GM12872 (cell line): ENCODE data around the gene ZNF213.
A peak's percentile ranks its signal among the peaks of the same experiment; 100 is the strongest.

Experiments used
- CTCF ChIP-seq: IDR thresholded peaks from 3 replicates; pipeline ENCODE4 v1.5.1; 2011; ENCODE audit warnings: low read depth, mild to moderate bottlenecking, low read length, moderate library complexity; ENCODE audit not compliant: insufficient read depth

Gene ZNF213

GRCh38 chr16:3170440-3171180, 35.8 kb downstream of the ZNF213 start:
- TF ChIP-seq CTCF = no peak

- TF ChIP-seq CTCF = no peak
These were observed 36.5 kb downstream of the ZNF213 start for GRCh38 chr16:3171181-3171854.

- TF ChIP-seq CTCF = no peak
These were observed 37.2 kb downstream of the ZNF213 start for GRCh38 chr16:3171855-3172593.

GRCh38 chr16:3173892-3174617, 39.2 kb downstream of the ZNF213 start:
- peak; percentile 59 for TF ChIP-seq CTCF

- TF ChIP-seq CTCF = no peak
These were observed 39.9 kb downstream of the ZNF213 start for GRCh38 chr16:3174618-3175148.

GRCh38 chr16:3175157-3176093, 40.6 kb downstream of the ZNF213 start:
- no peak for TF ChIP-seq CTCF
